ENCODE results near the gene EIF2S1.
"Not testable (repeated sequence)": the region's sequence is repeated elsewhere in the genome, so short reads cannot be mapped to it uniquely, and the experiment has no call there.

Gene EIF2S1

DNA sequence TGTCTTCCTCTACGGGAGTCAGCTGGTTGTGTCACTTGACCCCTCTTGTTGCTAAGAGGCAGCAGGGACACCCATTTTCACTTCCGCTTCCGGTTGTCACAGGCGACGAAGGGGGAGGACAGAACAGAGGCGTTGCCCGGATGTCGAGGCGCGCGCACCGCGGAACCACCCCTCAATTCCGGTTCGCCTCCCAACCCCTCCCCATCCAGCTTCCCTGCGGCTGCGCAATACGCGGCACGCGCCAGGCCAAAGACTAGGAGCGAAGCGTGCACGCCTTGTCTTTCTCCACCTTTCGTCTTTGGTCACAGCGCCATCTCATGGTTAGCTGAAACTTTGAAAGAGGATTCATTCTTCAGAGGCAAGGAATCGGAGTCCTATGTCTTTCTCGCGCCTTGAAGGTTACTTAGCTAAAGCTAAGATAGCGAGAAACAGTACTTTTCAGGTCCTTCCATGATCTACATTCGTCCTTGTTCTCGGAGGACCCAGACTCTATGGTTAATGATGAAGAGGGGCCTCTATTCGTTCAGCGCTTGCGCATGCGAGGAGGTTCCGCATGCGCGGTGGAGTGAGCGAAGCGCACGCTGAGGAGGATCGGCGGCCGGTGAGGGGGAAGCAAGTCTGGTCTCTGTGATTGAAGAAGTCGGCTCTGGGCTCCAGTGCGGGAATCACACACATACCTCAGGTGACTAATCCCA is at the start of gene EIF2S1, which contains the start of gene ATP6V1D:
Gene EIF2S1, plus strand, starts transcription at position 554 of the 695 bp plus-strand sequence. CDS start 4,440 bp downstream, outside the sequence.
Gene ATP6V1D, minus strand, starts transcription at position 30 of the 695 bp plus-strand sequence. CDS start 106 bp downstream, outside the sequence.
- DNase-seq: peak; percentile 99

DNA sequence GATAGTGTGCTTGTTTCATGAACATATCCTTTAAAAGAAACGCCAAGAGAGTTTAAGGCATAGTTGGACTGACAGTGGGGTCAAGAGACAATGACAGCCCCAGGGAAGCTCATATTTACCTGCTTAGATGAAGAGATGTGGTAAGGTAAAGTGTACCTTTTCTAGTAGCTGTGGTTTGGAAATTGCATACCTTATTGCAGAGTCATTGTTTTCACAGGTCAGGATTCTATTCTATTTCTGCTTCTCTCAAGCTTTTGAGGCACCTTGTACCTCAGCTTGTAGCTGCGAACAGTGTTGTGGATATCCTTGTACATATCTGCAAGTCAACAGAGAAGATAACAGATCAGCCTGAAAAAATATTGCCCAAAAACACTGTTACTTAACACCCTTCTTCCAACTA is 48.3 kb upstream of the EIF2S1 start:
- no peak for DNase-seq

DNA sequence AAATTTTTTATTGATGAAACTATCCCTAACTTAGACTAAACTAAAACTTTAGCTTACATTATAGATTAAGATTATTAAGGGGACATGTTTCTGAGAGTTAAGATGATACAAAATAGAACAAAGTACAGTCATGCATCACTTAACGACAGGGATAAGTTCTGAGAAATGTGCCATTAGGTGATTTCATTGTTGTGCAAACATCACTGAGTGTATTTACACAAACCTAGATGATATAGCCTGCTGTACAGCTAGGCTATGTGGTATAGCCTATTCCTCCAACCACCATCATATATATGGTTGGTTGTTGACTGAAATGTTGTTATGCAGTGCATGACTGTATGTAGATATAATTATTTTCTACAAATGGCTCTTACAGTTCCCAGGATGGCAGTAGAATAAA is 47.0 kb upstream of the EIF2S1 start:
- no peak for DNase-seq

DNA sequence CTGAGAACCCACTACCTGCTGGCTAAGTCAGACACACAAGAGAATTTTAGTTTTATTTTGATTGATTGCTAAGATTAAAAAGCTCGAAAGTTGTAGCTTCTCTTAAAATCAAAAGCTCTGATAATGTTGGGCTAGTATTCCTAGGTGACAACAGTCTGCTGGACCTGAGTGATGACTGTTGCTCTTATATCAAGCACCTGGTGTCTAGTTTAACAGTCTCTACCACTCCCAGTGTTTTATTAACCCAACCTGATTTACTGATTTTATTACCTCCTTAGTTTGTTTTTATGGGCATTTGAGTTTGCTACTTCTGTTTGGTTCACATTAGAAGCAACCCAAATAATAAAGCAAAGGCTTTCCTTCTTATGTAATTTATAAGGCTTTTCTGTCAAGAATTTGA is 42.3 kb upstream of the EIF2S1 start:
- no peak for DNase-seq

DNA sequence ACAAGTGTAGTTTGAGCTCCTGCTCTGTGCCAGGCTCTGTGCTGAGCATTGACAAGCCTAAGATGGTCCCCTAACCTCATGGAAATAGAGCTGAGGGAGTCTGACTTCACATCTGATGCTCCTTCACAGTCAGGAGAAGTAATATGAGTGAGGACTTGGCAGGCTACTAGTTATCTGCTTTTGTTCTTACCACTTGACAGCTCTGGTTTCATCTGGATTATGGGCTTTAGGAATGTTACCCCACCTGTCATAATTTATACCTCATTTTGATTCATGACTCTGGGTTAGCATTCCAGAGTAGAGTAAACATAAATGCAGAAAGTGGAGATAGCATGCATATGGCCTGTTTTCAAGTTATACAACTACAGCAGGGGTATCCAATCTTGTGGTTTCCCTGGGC is 41.0 kb upstream of the EIF2S1 start:
- peak; percentile 15 for DNase-seq

DNA sequence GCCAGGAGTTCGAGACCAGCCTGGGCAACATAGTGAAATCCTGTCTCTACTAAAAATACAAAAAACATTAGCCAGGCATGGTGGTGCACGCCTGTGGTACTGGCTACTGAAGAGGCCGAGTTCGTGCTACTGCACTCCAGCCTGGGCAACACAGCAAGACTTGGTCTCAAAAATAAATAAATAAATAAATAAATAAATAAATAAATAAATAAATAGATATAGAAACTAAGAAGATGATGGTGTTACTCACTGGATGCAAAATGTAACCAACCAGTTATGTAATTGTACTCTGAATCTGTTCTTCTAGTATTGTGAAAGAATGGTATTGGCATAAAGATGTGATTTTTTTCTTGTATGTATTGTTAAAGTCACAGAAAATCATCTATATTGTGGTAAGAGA is 30.5 kb upstream of the EIF2S1 start:
- not testable (repeated sequence) for DNase-seq

DNA sequence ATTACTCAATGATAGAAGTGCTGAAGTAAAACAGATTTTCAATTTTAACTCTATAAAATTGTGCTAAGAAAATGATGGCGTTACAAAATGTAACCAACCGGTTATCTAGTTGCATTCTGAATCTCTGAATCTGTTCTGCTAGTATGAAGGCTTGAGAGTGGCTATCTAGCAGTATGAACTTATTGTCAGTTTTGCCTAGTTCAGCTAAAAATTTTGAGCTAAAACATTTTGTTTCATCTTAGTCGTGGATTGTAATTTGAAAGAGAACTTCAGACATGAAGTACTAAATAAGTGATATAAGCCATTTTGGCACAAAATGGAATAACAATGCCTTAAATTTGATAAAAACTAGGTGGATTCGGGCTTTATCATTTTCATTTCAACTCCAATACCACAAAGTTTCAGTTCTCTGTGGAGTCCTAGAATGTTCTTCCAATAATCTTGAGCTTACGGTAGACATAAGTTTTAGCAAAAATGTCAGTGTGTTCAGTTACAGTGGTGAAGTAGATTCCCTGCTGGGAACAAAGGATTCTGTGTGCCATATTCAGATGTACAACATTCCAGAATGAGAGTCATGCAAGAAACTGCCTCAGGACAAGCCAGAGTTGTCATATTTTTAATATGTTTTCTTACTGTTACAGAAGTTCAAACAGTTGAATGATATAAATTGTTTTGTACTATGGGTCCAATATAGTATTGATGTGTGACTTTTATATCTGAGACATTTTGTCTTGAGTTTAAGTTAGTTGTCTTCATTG is 28.6 kb upstream of the EIF2S1 start:
- DNase-seq: peak; percentile 53

DNA sequence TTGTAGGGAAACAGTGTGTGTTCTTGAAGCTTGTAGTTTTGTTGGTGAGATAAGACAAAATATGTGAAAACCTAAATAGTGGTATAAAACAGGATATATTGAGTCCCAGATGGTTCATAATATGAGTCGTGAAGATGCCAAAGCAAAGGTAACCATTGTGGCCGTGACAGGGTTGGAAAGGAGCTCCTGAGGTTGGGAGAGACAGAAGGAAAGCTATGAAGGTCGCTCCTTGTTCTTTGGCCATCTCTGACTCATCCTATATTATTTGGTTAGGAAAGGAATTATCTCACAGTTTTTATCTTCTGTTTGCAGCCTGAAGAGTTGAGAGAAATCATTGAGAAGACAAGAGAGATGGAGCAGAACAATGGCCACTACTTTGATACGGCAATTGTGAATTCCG is 27.7 kb upstream of the EIF2S1 start:
- peak; percentile 34 for DNase-seq

DNA sequence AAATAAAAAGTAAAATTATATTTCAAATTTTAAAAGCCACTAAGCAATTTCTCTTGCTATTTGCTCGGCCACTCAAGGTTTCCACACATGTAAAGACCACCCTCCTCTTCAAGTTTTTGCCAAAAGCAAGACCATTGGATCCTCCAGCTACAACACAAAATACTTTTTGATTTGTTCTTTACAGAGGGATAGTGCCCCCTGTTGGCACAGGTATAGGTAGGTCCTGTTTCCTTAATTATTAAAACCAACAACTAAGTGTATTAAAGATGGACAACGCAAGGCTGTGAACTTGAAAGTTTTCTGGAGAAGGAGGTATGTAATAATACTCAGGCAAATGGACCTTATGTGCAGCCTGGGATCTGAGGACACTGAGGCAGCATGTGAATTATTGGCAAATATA is 24.3 kb upstream of the EIF2S1 start:
- peak; percentile 29 for DNase-seq

DNA sequence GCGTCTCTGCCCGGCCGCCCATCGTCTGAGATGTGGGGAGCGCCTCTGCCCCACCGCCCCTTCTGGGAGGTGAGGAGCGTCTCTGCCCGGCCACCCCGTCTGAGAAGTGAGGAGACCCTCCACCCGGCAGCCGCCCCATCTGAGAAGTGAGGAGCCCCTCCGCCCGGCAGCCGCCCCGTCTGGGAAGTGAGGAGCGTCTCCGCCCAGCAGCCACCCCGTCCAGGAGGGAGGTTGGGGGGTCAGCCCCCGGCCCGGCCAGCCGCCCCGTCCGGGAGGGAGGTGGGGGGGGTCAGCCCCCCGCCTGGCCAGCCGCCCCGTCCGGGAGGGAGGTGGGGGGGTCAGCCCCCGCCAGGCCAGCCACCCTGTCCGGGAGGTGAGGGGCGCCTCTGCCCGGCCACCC is 18.9 kb upstream of the EIF2S1 start:
- DNase-seq: not testable (repeated sequence)

DNA sequence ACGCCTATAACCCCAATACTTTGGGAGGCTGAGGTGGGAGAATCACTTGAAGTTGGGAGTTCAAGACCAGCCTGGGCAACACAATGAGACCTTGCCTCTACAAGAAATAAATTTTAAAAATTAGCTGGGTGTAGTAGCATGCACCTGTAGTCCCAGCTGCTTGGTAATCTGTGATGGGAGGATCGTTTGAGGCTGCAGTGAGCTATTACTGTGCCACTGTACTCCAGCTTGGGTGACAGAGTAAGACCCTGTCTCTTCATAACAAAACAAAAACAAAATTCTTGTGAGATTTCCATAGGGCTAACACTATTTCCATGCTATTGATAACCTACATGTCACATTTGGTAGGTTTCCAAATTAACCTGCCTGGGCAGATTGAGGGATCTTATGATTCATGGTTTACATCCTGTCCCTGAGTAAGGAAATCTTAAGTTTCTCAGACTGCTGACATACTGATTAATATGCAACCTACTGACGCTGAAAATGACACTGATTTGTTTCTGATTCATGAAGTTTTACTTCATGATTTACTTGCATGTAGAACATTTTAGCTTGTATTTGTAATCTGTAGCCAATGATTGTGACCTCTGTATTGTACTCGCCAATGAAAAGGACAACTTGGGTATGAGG is 16.4 kb upstream of the EIF2S1 start:
- no peak for DNase-seq

DNA sequence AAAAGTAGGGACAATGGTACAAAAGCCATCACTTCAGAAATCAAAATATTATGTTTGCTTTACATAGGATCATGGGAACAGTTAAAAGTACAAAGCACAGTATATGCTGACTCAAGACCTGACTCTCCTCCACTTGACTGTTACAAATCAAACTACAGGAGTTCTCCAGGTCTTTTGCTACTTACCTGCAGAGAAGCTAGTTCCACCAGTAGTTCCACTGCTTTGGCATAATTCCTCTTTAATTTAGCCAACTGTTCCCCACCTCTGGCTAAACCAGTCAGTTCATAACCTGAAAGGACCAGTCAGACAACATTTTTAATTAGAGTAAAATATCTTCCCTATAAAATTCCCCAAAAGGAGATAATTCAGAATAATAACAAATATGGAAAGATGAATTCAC is 14.5 kb upstream of the EIF2S1 start:
- no peak for DNase-seq

DNA sequence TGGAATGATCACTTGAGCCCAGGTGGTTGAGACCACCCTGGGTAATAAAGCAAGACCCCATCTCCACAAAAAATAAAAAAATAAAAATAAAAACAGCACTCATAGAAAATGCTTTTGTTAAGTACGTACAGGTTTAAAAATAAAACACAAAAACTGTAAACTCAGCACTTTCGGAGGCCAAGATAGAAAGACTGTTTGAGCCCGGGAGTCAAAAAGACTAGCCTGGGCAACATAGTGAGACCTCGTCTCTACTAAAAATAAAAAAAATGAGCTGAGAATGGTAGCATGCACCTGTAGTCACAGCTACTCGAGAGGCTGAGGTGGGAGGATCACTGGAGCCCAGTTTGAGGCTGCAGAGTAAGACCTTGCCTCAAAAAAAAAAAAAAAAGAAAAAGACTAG is 8.1 kb upstream of the EIF2S1 start:
- no peak for DNase-seq

DNA sequence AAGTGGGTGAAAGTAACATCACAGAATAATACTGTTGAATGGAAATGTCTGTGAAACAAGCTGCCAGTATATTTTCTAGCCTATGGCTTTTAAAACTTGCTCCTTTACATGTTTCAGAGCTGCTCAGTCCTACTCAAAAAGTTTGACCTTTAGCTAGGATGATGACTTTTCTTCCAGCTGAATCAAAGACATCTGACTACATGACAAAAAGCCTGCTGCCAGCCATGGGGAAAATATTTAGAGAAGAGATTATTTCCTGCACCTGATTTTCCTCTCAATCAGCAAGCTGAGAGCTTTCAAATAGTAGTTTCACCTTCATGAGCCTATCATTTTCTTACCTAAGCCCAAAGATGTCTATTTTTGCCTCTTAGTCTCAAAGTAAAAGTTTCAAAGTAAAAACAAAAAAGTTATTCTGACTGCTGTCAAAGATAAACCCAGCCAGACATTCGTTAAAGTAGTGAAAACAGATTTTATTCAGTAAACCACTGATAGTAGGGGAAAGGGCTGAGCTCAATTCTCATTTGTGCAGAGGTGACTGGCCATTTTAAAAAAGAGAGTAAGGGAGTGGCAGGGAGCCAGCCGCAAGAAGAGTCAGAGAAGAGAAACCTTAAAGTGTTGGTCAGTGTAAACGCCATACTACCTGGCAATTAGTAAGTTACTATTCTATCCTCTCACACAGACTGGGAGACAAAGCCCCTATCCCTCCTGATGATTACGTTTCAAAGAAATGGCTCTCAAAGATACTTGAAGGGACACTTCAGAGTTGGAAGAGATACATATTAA is 2.8 kb upstream of the EIF2S1 start:
- no peak for DNase-seq

DNA sequence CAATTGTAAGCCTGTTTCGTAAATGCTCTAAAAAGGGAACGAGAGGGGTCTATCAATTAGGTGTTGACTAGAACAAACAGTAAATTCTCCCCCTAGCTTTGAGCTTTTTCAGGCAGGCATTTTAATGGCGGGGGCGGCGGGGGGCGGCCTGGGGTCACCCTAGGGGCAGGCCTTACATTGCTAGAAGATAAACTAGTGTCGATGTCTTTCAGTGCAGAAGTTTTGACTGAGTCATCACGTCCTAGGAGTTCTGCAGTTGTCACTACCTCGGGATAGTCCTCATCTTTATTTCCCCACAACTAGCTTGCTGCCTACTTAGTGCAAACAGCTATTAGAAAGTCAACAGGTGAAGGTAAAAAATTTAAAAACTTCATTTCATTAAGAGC is 2.2 kb upstream of the EIF2S1 start:
- DNase-seq: peak; percentile 19

DNA sequence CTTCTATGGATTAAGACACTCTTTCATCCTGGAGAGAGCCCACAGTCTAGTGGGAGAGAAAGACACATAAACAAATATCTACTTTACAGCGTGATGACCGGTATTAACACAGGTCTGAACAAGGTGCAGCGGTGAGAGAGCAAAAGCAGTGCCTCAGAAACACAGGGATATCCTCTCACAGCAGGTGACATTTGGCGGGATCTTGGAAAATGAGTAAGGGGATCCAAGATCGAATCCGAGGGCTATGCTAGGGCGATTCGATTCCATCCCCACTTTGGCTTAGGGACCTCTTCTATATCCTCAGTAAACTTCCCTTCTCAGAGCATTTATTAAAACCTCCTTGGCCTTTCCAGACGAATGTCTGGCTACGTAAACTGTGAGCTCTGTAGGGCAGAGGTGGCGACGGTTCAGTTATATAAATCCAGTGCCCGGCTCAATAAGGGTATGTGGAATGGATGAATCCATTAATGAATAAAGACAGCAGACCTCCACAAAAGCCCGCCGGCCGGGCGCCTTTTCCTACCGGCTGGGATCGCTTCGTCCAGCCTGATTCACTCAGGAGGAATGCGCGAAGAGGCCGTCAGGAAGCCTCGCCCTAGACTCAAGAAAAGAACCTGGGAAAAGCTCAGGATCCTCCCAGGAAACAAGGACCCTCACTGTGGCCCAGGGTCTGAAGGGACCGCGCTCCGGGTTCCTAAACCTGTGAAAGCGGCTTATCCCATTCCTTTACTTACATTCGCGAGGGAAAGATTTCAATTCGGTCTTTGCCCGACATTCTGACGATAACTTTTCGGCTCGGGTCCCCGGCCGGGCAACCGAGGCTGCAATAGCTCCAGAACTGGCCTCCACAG is 979 bp upstream of the EIF2S1 start:
- DNase-seq: peak; percentile 78

DNA sequence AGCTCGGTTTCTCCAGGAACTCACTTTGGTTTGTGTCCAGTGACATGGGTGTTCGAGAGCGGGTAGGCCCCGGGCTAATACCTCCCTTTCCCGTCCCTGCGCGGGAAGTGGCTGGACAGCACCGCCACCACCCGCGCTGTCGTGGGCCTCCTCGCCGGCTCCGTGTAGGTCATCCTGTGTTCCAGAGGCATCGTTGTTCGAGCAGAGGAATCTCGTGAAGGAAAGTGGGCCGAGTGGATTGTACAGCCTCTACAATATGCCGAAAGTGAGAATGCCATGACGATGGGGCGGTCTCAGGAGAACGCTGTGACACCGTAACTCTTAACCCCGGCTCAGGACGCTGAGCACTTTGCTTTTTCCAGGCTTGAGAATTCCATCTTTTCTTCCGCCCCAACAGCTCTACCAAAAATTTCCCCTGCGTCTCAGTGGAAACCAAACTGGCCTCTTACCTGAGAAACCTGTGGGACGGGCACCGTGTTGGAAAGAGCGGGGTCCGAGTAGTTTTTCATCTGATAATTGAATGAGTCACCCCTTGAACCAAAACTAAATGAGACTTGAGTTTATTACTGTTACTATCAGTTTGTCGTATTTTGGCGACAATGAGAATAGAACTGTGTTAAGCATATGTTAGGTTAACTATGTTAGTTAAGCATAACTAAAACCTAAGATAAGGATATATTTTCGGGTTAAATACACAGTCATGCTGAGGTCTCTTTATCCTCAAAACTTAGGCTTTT is 510 bp downstream of the EIF2S1 start:
- DNase-seq: no peak

DNA sequence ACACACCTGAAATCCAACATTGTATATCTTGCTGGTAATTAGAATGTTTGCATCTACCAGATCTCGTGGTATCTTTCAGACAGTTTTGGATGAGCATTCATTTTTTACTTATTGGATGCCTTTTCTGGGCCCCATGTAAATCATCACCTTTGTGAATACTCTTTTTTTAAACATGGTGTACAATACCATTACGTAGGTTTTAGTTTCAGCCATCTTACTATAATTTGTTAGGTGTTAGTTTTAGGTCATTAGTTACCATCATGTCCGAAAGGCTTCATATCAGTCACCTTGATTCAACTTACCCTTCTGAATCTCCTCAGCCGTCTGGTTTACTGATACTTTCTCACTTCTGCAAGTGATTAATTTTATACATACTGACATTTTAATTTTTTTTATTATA is 5.3 kb downstream of the EIF2S1 start:
- DNase-seq: no peak

DNA sequence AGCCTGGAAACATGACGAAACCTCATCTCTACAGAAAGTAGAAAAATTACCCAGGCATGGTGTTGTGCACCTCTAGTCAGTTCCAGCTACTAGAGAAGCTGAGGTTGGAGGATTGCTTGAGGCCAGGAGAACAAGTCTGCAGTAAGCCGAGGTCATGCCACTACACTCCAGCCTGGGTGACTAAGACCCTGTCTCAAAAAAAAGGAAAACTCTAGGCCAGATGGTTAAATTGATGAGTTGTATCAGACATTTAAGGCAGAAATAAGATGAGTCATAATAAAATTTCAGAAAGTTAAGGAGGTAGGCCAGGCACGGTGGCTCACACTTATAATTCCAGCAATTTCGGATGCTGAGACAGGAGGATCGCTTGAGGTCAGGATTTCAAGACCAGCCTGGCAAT is 10.7 kb downstream of the EIF2S1 start:
- peak; percentile 60 for DNase-seq

DNA sequence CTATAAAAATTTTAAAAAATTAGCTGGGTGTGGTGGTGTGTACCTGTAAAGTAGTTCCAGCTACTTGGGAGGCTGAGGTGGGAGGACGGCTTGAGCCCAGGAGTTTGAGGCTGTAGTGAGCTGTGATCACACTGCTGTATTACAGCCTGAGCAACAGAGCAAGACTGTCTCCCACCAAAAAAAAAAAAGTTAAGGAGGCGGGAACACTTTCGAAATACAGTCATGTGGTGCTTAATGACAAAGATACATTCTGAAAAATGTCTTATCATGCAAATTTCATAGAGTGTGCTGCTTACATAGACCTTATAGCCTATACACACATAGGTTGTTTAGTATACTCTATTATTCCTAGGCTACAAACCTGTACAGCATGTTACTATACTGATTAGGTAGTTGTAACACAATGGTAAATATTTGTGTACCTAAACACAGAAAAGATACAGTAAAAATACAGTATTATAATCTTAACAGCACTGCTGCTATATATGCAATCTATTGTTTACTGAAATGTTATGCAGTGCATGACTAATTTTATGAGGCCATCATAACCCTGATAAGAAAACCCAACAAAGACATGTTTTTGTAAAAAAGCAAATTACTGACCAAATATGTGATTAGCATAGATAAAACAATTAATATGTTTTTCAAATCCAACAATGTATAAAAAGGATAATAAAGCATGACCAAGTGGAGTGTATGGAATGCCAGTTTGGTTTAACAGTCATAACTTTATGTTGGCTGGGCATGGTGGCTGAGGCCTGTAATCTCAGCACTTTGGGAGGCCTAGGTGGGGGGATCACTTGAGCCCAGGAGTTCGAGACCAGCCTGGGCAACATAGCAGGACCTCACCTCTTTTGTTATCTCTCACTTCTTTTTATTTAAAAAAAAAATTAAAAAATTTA is 11.4 kb downstream of the EIF2S1 start:
- no peak for DNase-seq

Data from EL (cell line).